Right lobe of liver (tissue), 6 donors: ENCODE results near the gene NOS2. TPM values are rescaled to one million over a fixed set of nuclear protein-coding genes. Genes with fewer than 3 reads are reported as not detected.
"Not testable (repeated sequence)": the region's sequence is repeated elsewhere in the genome, so short reads cannot be mapped to it uniquely, and the experiment has no call there.

Experiments
- ATAC-seq, 4 donors: fragments of 200-7000 bp; cut with Tn5 transposase; one replicate each; pipeline ENCODE4 v1.9.1; 2020; ENCODE audit warnings: mild to moderate bottlenecking in 4 of 4, moderate library complexity in 4 of 4
- DNase-seq, 3 donors: peaks; one replicate each; pipeline ENCODE4 v3.0.0-alpha.2; 2020
- H3K27ac ChIP-seq, 3 donors: fragments of 200-600 bp; one replicate each; pipeline ENCODE4 v1.8.0; 2022
- H3K27me3 ChIP-seq, 2 donors: fragments of 200-600 bp; one replicate each; pipeline ENCODE4 v1.8.0; 2022
- H3K36me3 ChIP-seq, 4 donors: fragments of 200-600 bp; sonication (generic) in 1 of 4; one replicate each; pipeline versions ENCODE4 v1.5.1 to v1.8.0; 2017 to 2022; ENCODE audit warnings: control low read depth in 1 of 4
- H3K4me1 ChIP-seq, 4 donors: fragments of 200-600 bp; sonication (generic) in 1 of 4; one replicate each; pipeline versions ENCODE4 v1.5.1 to v1.8.0; 2017 to 2022; ENCODE audit warnings: control low read depth in 1 of 4
- H3K4me3 ChIP-seq, 3 donors: fragments of 200-600 bp; one replicate each; pipeline ENCODE4 v1.8.0; 2022
- H3K9me3 ChIP-seq, 4 donors: fragments of 200-600 bp; sonication (generic) in 1 of 4; one replicate each; pipeline versions ENCODE4 v1.5.1 to v1.8.0; 2017 to 2022; ENCODE audit warnings: control low read depth in 1 of 4
- CTCF ChIP-seq, 4 donors: fragments of 200-600 bp in 3 of 4; fragments of 450-650 bp in 1 of 4; IDR thresholded peaks; one replicate each; pipeline versions ENCODE4 v1.5.1 to v1.8.0; 2016 to 2022; ENCODE audit warnings: antibody characterized with exemption in 4 of 4, mild to moderate bottlenecking in 2 of 4
- POLR2A ChIP-seq: fragments of 450-650 bp; IDR thresholded peaks from one replicate; pipeline ENCODE4 v1.6.1; 2017; ENCODE audit warnings: antibody characterized with exemption, mild to moderate bottlenecking
- WGBS: methylation state at CpG from one replicate; pipeline ENCODE4 v1.1.6; 2018; ENCODE audit warnings: low coverage, low lambda C conversion rate; ENCODE audit not compliant: insufficient coverage; ENCODE audit errors: missing lambda C conversion rate; 5-methylcytosine and 5-hydroxymethylcytosine counted together
- intact Hi-C, 2 donors: fragments of 100-400 bp; cut with DNase I; formaldehyde crosslinking; loops; one replicate each; pipeline versions ENCODE4 v1.11.2 to v1.14.1; 2022
- total RNA-seq, 6 experiments: library from RNA; depleted of rRNA in 2 of 6; stranded (reverse); fragments of >200 nt in 2 of 6; fragmentation: NEBNext Ultra II Directional in 3 of 6; extraction: Animal tissue kit (Norgen Biotek cat#: 25700) in 3 of 6; gene quantifications; one replicate each; pipeline versions ENCODE4 v1.1.0 to v1.2.4, GENCODE V29; 2016 to 2023
- donor health status: DM: no; HTN: yes; CAD: no.
- donor health status: DM: no; HTN: no; CAD: no.
- donor health status: DM: no; HTN: no; CAD: no.
- donor health status: DM: no; HTN: yes; CAD: no.
- donor health status: DM: no; HTN: yes; CAD: no.

Gene NOS2
- total RNA-seq, 6 experiments from 2014 or later: 0.07 to 0.09 TPM; not detected in 4

DNA sequence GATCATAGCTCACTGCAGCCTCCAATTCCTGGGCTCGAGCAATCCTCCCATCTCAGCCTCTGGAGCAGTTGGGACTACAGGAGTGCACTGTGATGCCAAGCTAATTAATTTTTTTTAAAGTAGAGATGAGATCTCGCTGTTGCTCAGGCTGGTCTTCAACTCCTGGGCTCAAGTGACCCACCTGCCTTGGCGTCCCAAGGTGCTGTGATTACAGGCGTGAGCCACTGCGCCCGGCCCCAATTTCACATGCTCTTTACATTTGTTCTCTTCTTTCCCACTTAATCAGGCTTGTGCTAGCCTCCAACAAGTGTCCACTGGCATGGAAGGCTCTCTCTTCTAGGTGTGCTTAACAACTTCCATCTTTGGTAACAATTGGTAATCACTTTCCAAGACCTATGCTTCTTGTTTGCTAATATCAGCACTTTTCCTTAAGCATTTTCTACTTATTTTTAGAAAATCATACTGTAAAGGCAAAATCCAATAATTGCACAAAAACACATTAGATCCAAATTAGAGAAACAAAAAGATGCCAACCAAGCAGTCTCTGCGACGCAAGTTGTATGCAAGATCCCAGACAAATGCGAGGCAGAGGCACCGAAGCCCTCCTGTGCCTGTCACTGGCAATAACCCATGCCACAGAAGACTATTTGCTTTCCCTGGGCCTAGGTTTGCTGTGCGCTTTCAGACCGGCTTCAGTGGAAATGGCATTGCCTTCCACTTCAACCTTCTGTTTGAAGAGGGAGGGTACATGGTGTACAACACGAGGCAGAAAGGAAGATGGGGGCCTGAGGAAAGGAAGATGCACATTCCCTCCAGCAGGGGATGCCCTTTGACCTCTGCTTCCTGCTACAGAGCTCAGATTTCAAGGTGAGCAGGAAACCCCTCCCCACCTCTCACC, 52.6 kb downstream of the NOS2 start:
- DNase-seq: no peak
- intact Hi-C loops: no loop called here

GRCh38 chr17:27746881-27747280, 53.4 kb downstream of the NOS2 start:
- H3K27ac ChIP-seq: no peak overlapping the region
- H3K4me1 ChIP-seq: no peaks in the 10 kb centered on the region
- intact Hi-C loops: no loop called here
- TF ChIP-seq POLR2A (no peak), CTCF (IDR thresholded peaks at IDR 0.05) (no peak)
- 82% methylated on average over 4 of the region's 5 CpGs for WGBS
- H3K9me3 ChIP-seq: no peaks in the 10 kb centered on the region
- no peaks in the 10 kb centered on the region for H3K36me3 ChIP-seq
- no peak overlapping the region for H3K4me3 ChIP-seq
- ATAC-seq: no peak
- no peak for DNase-seq
- H3K27me3 ChIP-seq: no peaks in the 10 kb centered on the region

More for the DNA sequence above, 52.6 kb downstream of the NOS2 start:
- Histone ChIP-seq H3K4me3 (no peak overlapping the region), H3K27me3 (no peaks in the 10 kb centered on the region), H3K27ac (no peak overlapping the region), H3K9me3 (no peaks in the 10 kb centered on the region), H3K4me1 (no peaks in the 10 kb centered on the region), H3K36me3 (no peaks in the 10 kb centered on the region)
- ATAC-seq: no peak
- 88% methylated on average over 12 of the region's 13 CpGs for WGBS
- TF ChIP-seq POLR2A (no peak), CTCF (IDR thresholded peaks at IDR 0.05) (peak in 2 of 4 donors; percentile 5 to 10)

DNA sequence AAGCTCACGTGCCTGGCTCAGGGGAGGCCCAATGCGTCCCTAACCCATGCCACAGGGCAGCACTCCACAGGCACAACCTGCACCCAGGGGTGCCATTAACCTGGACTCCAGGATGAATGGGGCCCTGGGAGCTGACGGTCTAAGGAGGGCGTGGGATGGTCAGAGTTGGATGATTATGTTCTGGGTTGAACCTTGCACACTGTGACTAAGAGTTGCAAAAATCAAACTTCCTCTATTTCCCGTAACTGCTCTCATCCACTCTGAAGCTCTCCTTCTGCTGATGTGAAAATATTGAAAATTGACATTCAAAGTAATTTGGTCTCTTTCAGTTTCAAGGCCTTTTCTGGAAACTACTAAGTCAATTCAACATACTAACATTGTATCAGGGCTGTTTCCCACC, 54.0 kb downstream of the NOS2 start:
- intact Hi-C loops, H3K4me3 ChIP-seq, H3K4me1 ChIP-seq, H3K9me3 ChIP-seq, H3K27me3 ChIP-seq, H3K27ac ChIP-seq, H3K36me3 ChIP-seq, DNase-seq: not testable (repeated sequence)
- ATAC-seq: peak; percentile 12 to 62 (median 49)
- 57% methylated on average over 1 of the region's 5 CpGs for WGBS

DNA sequence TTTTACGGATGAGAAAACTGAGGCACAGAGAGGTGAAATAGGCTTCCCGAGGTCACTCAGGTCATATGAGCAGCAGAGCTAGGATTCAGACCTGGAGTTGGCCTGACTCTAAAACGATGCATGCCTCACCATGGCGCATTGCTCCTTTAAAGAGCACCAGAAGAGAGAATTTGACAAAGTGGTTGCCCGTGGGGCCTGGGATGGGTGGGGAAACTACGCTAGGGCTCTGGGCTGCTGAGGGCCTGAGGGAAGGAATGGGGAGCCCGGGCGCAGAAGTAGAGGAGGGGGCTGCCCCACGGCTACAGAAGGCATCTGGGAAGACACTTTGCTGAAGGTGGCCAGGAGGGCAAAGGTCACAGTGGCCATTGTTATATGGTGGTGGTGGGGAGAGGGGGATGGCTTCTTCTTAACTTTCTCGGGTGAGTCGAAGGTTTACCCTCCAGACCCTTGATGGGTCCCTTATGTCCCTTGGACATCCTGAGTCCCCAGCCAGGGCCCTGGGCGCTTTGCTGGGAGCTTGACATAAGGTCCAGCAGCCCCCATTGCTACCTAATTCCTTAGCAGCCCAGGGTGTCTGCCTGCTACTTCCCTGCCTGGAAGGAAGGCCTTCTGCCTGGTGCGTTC, 55.0 kb downstream of the NOS2 start:
- H3K4me1 ChIP-seq, intact Hi-C loops, DNase-seq, H3K36me3 ChIP-seq, H3K27ac ChIP-seq, H3K4me3 ChIP-seq, H3K27me3 ChIP-seq, H3K9me3 ChIP-seq, ATAC-seq: not testable (repeated sequence)
- WGBS: 79% methylated on average over 6 of the region's 13 CpGs

- Histone ChIP-seq H3K4me3 (no peak overlapping the region), H3K27ac (no peak overlapping the region), H3K4me1 (no peaks in the 10 kb centered on the region), H3K27me3 (no peaks in the 10 kb centered on the region), H3K9me3 (no peaks in the 10 kb centered on the region), H3K36me3 (no peaks in the 10 kb centered on the region)
- ATAC-seq (peak in 3 of 4 donors; percentile 42 to 56 (median 56)), DNase-seq (no peak)
- WGBS: 67% methylated on average over 5 of the region's 8 CpGs
- no peak for TF ChIP-seq CTCF (IDR thresholded peaks at IDR 0.05)
- no peak for TF ChIP-seq POLR2A
- intact Hi-C loops: no loop called here
These were observed 56.9 kb downstream of the NOS2 start for GRCh38 chr17:27743281-27743885.
